IMR-90 (cell line): Measurements from ENCODE around the gene RFX1. TPM values are rescaled to one million over a fixed set of nuclear protein-coding genes. Genes with fewer than 3 reads are reported as not detected.

Experiments used
- ATAC-seq: fragments of 200-7000 bp; cut with Tn5 transposase; 2 replicates; pipeline ENCODE4 v1.9.1; 2020; ENCODE audit warnings: low read depth, mild to moderate bottlenecking, moderate library complexity
- BruUV-seq: library from RNA; stranded (reverse); fragments of 400-500 nt; replicated peaks from 2 replicates; lab custom pipeline; 2021; lab: Mats Ljungman, UMichigan
- CTCF ChIA-PET: fragments of 300-600 bp; formaldehyde crosslinking; extraction: SDS; loops from one replicate; lab custom pipeline; 2021; ENCODE audit warnings: antibody characterized with exemption; lab: Yijun Ruan, JAX
- POLR2A ChIA-PET: fragments of 300-600 bp; sonication (Branson Sonifier 250); formaldehyde crosslinking; loops from one replicate; lab custom pipeline; 2022; ENCODE audit warnings: antibody characterized with exemption; ENCODE audit not compliant: unreplicated experiment; lab: Charles Lee
- DNase-seq: peaks from one replicate; pipeline ENCODE4 v3.0.0; 2013
- H2AFZ ChIP-seq: replicated peaks from 2 replicates; pipeline ENCODE3; 2013; ENCODE audit warnings: low read length, mild to moderate bottlenecking; ENCODE audit not compliant: poor library complexity
- H2AK5ac ChIP-seq: 2 replicates; pipeline ENCODE4 v1.6.1; 2013; ENCODE audit warnings: low read depth, low read length, inconsistent platforms
- H2AK9ac ChIP-seq: replicated peaks from 2 replicates; pipeline ENCODE3; 2013; ENCODE audit warnings: mild to moderate bottlenecking, low read depth, low read length, moderate library complexity; ENCODE audit not compliant: poor library complexity
- H2BK120ac ChIP-seq: 2 replicates; pipeline ENCODE4 v1.6.1; 2013; ENCODE audit warnings: low read depth, low read length, inconsistent platforms
- H2BK15ac ChIP-seq: 3 replicates; pipeline ENCODE4 v1.6.1; 2013; ENCODE audit warnings: low read depth, low read length, inconsistent platforms
- H2BK20ac ChIP-seq: 2 replicates; pipeline ENCODE4 v1.6.1; 2013; ENCODE audit warnings: low read depth, mild to moderate bottlenecking, inconsistent platforms, low read length, moderate library complexity
- H2BK5ac ChIP-seq: 2 replicates; pipeline ENCODE4 v1.6.1; 2013; ENCODE audit warnings: mild to moderate bottlenecking, low read depth, low read length, inconsistent platforms; ENCODE audit not compliant: poor library complexity, severe bottlenecking
- H3K14ac ChIP-seq: replicated peaks from 2 replicates; pipeline ENCODE4 v1.6.1; 2013; ENCODE audit warnings: low read depth, low read length, inconsistent platforms
- H3K18ac ChIP-seq: 2 replicates; pipeline ENCODE4 v1.6.1; 2013; ENCODE audit warnings: low read depth, low read length, control low read depth
- H3K23ac ChIP-seq: 2 replicates; pipeline ENCODE4 v1.6.1; 2013; ENCODE audit warnings: low read depth, low read length, inconsistent platforms
- H3K27ac ChIP-seq: 2 replicates; pipeline ENCODE4 v1.5.1; 2013; ENCODE audit warnings: mild to moderate bottlenecking, control low read depth, low read length; ENCODE audit not compliant: insufficient read depth
- H3K27me3 ChIP-seq: 2 replicates; pipeline ENCODE4 v1.6.1; 2013; ENCODE audit warnings: low read length; ENCODE audit not compliant: control insufficient read depth, insufficient read depth
- H3K36me3 ChIP-seq: 2 replicates; pipeline ENCODE4 v1.6.1; 2013; ENCODE audit warnings: low read length, mixed read lengths; ENCODE audit not compliant: control insufficient read depth, insufficient read depth
- H3K4ac ChIP-seq: 2 replicates; pipeline ENCODE4 v1.6.1; 2013; ENCODE audit warnings: low read depth, low read length, inconsistent platforms
- H3K4me1 ChIP-seq: 2 replicates; pipeline ENCODE4 v1.6.1; 2013; ENCODE audit warnings: low read length, mixed read lengths; ENCODE audit not compliant: control insufficient read depth, insufficient read depth
- H3K4me2 ChIP-seq: 2 replicates; pipeline ENCODE4 v1.6.1; 2013; ENCODE audit warnings: low read depth, mild to moderate bottlenecking, control low read depth, low read length, moderate library complexity
- H3K4me3 ChIP-seq: 2 replicates; pipeline ENCODE4 v1.5.1; 2013; ENCODE audit warnings: low read depth, mild to moderate bottlenecking, control low read depth, low read length, moderate library complexity; ENCODE audit not compliant: insufficient read depth
- H3K56ac ChIP-seq: 2 replicates; pipeline ENCODE4 v1.6.1; 2013; ENCODE audit warnings: low read length, inconsistent platforms; ENCODE audit not compliant: insufficient read depth; ENCODE audit errors: extremely low read depth
- H3K79me1 ChIP-seq, 2 experiments: 2 replicates each; pipeline ENCODE4 v1.6.1; 2013; ENCODE audit warnings: low read length in 2 of 2, inconsistent platforms in 1 of 2, low read depth in 1 of 2
- H3K9ac ChIP-seq: 2 replicates; pipeline ENCODE4 v1.6.1; 2013; ENCODE audit warnings: low read depth, low read length, control low read depth
- H3K9me1 ChIP-seq: 2 replicates; pipeline ENCODE4 v1.6.1; 2013; ENCODE audit warnings: low read length, inconsistent platforms; ENCODE audit not compliant: insufficient read depth
- H3K9me3 ChIP-seq: 2 replicates; pipeline ENCODE4 v1.6.1; 2013; ENCODE audit warnings: low read length; ENCODE audit not compliant: control insufficient read depth, insufficient read depth
- H4K20me1 ChIP-seq: 2 replicates; pipeline ENCODE4 v1.6.1; 2013; ENCODE audit warnings: low read length, inconsistent platforms; ENCODE audit not compliant: insufficient read depth
- H4K5ac ChIP-seq: 2 replicates; pipeline ENCODE4 v1.6.1; 2013; ENCODE audit warnings: mild to moderate bottlenecking, low read depth, low read length, control low read depth
- H4K8ac ChIP-seq, 2 experiments: 2 replicates each; pipeline ENCODE4 v1.6.1; 2013; ENCODE audit warnings: low read depth in 2 of 2, low read length in 2 of 2, control low read depth in 1 of 2, inconsistent platforms in 1 of 2
- H4K91ac ChIP-seq: 2 replicates; pipeline ENCODE4 v1.6.1; 2013; ENCODE audit warnings: low read depth, low read length, inconsistent platforms; ENCODE audit not compliant: insufficient read depth
- CEBPB ChIP-seq: IDR thresholded peaks from 2 replicates; pipeline ENCODE4 v1.6.1; 2012; ENCODE audit warnings: low read depth, low read length, improper control_type of control experiment
- FOS ChIP-seq: fragments of 150-350 bp; IDR thresholded peaks from 2 replicates; pipeline ENCODE4 v1.6.1; 2016; ENCODE audit warnings: low read depth, low read length
- MAZ ChIP-seq: IDR thresholded peaks from 2 replicates; pipeline ENCODE4 v1.6.1; 2012; ENCODE audit warnings: low read depth, mild to moderate bottlenecking, low read length, improper control_type of control experiment, moderate library complexity, borderline replicate concordance
- MXI1 ChIP-seq: IDR thresholded peaks from 2 replicates; pipeline ENCODE4 v1.6.1; 2012; ENCODE audit warnings: low read depth, mild to moderate bottlenecking, low read length, moderate library complexity, borderline replicate concordance
- RFX5 ChIP-seq: IDR thresholded peaks from 2 replicates; pipeline ENCODE4 v1.8.0; 2012; ENCODE audit warnings: low read depth, mild to moderate bottlenecking, low read length, moderate library complexity
- SMC3 ChIP-seq: fragments of 150-350 bp; IDR thresholded peaks from 2 replicates; pipeline ENCODE4 v1.6.1; 2016; ENCODE audit warnings: low read depth, mild to moderate bottlenecking, antibody characterized with exemption, low read length, moderate library complexity
- WGBS, 2 experiments: methylation state at CpG; one replicate each; pipeline versions ENCODE4 v1.1.5 to v1.1.7; 2013; ENCODE audit warnings: missing lambda C conversion rate in 2 of 2; ENCODE audit not compliant: insufficient read length in 1 of 2; ENCODE audit errors: extremely low coverage in 2 of 2; 5-methylcytosine and 5-hydroxymethylcytosine counted together
- dilution Hi-C: fragments of 300-500 bp; cut with HindIII; formaldehyde crosslinking; loops from one replicate; pipeline ENCODE4 v1.14.3; 2018; ENCODE audit warnings: low sequenced_read_pairs; ENCODE audit not compliant: unreplicated experiment
- in situ Hi-C: fragments of 300-500 bp; cut with MboI; formaldehyde crosslinking; loops from 3 replicates; pipeline ENCODE4 v1.14.3; 2019; ENCODE audit warnings: low sequenced_read_pairs, inconsistent platforms, mixed read lengths
- intact Hi-C: fragments of 100-400 bp; cut with micrococcal nuclease; formaldehyde crosslinking; loops from 2 replicates; pipeline ENCODE4 v1.10.0; 2022
- polyA plus RNA-seq, 3 experiments: library from polyadenylated mRNA; depleted of rRNA; stranded (reverse); fragments of >200 nt; gene quantifications; 2 replicates each; pipeline ENCODE4 v1.2.3, GENCODE V29; 2012; ENCODE audit warnings: low replicate concordance in 1 of 3
- total RNA-seq: library from RNA; depleted of rRNA; stranded (reverse); fragments of >200 nt; gene quantifications from 2 replicates; pipeline ENCODE4 v1.2.3, GENCODE V29; 2012
- TF ChIP-seq, protein P1 (sequence below): fragments of 150-350 bp; IDR thresholded peaks from 2 replicates; pipeline ENCODE4 v1.6.1; 2017; ENCODE audit warnings: mild to moderate bottlenecking, antibody characterized with exemption, low read length, low read depth
- TF ChIP-seq, protein P2 (sequence below): conservative IDR thresholded peaks from 2 replicates; pipeline ENCODE4 v1.5.1; 2012; ENCODE audit warnings: mild to moderate bottlenecking, low read depth, low read length, improper control_type of control experiment

Gene RFX1
- total and polyA plus RNA-seq, 2 of the 4 experiments (the other 2 are of a cell fraction): 0.36 to 3.1 TPM

DNA sequence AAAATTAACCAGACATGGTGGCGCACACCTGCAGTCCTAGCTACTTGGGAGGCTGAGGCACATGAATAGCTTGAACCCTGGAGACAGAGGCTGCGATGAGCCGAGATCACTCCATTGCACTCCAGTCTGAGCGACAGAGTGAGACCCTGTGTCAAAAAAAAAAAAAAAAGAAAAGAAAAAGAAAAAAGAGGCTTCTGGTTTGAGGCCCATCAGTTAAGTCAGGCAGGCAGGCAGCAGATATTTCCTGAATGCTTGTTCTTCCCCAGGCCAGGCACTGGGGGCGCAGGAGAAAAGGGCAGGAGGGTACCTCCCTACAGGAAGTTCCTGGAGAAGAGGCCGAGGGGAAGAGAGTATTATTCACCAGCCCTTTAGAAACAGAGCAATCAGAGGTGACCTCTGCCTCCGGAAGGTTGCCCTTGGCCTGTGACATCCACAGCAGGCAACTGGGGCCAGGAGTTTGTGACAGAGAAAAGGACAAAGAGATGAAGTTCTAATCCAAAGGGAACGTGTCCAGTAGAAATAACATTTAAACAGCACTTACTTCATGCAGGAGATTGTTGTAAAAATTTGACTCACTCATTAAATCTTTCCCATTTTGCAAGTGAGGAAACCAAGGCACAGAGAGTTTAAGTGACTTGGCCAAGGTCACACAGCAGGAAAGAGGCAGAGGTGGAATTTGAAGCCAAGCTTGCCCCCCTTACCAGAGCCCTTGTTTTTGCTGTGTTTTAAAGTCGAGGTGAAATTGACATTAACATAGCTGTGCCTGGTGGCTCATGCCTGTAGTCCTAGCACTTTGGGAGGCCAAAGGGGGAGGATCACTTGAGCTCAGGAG is 17.5 kb upstream of the RFX1 start:
- in situ Hi-C loops: no loop called here
- Histone ChIP-seq H3K56ac (no peak overlapping the region), H2AFZ (peak overlapping the region; percentile 84), H3K9ac (no peak overlapping the region), H3K9me3 (no peaks in the 10 kb centered on the region), H3K4ac (no peak overlapping the region), H3K27me3 (peaks cover 11% of the 10 kb centered on the region), H2AK9ac (no peak overlapping the region), H3K14ac (no peak overlapping the region), H2BK15ac (no peak overlapping the region), H3K4me1 (no peaks in the 10 kb centered on the region), H2AK5ac (no peak overlapping the region), H3K79me1 (no peaks in the 10 kb centered on the region), H3K23ac (no peak overlapping the region), H3K18ac (no peak overlapping the region), H3K27ac (no peak overlapping the region), H3K4me3 (no peak overlapping the region), H2BK20ac (no peak overlapping the region), H3K36me3 (no peaks in the 10 kb centered on the region), H4K8ac (peak overlapping the region in 1 of 2 experiments; percentile 52; a peak in 1 of 4 replicates), H4K5ac (no peak overlapping the region), H2BK120ac (no peak overlapping the region), H3K4me2 (no peak overlapping the region), H3K9me1 (no peaks in the 10 kb centered on the region), H4K20me1 (no peaks in the 10 kb centered on the region), H4K91ac (no peak overlapping the region), H2BK5ac (no peak overlapping the region)
- TF ChIP-seq CEBPB: no peak
- TF ChIP-seq, protein P1, sequence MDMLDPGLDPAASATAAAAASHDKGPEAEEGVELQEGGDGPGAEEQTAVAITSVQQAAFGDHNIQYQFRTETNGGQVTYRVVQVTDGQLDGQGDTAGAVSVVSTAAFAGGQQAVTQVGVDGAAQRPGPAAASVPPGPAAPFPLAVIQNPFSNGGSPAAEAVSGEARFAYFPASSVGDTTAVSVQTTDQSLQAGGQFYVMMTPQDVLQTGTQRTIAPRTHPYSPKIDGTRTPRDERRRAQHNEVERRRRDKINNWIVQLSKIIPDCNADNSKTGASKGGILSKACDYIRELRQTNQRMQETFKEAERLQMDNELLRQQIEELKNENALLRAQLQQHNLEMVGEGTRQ: no peak
- no peak for TF ChIP-seq RFX5
- no peak for TF ChIP-seq SMC3
- no peak for TF ChIP-seq MXI1
- TF ChIP-seq MAZ: no peak
- TF ChIP-seq, protein P2, sequence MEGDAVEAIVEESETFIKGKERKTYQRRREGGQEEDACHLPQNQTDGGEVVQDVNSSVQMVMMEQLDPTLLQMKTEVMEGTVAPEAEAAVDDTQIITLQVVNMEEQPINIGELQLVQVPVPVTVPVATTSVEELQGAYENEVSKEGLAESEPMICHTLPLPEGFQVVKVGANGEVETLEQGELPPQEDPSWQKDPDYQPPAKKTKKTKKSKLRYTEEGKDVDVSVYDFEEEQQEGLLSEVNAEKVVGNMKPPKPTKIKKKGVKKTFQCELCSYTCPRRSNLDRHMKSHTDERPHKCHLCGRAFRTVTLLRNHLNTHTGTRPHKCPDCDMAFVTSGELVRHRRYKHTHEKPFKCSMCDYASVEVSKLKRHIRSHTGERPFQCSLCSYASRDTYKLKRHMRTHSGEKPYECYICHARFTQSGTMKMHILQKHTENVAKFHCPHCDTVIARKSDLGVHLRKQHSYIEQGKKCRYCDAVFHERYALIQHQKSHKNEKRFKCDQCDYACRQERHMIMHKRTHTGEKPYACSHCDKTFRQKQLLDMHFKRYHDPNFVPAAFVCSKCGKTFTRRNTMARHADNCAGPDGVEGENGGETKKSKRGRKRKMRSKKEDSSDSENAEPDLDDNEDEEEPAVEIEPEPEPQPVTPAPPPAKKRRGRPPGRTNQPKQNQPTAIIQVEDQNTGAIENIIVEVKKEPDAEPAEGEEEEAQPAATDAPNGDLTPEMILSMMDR: peak; percentile 46
- no peak for TF ChIP-seq FOS
- intact Hi-C loops: no loop called here
- dilution Hi-C loops: no loop called here
- DNase-seq: peak; percentile 44
- BruUV-seq: no TSS peak
- 81% methylated on average over 4 of the region's 9 CpGs; no CpG with 5 or more reads in 1 of the 2 experiments for WGBS, 2 experiments
- CTCF ChIA-PET: no interaction called here
- ATAC-seq: peak; percentile 89
- POLR2A ChIA-PET: interaction anchor here (0.6 kb wide), 1 partner anchor 14 kb away, joined by 17 read pairs; no protein-coding TSS in a partner anchor
